ENCODE data around the gene FBXO47. TPM values are rescaled to one million over a fixed set of nuclear protein-coding genes. Genes with fewer than 3 reads are reported as not detected.

Gene FBXO47
- total RNA-seq, 2 donors from 2014 or later, result not detected

- H3K27me3 ChIP-seq (replicated peaks; ENCODE audit: insufficient read depth), result no peaks in the 10 kb centered on the region
- no peaks in the 10 kb centered on the region for H3K9me3 ChIP-seq
- DNase-seq (ENCODE audit: low spot score) (no peak), ATAC-seq (ENCODE audit: insufficient number of reproducible peaks, low FRiP score, low read depth) (no peak)
- H3K4me3 ChIP-seq, result no peak overlapping the region
- no peak for TF ChIP-seq CTCF (IDR thresholded peaks at IDR 0.05)
- peaks cover 30% of the 10 kb centered on the region for H3K36me3 ChIP-seq
- peak overlapping the region; percentile 74 to 83 for H3K27ac ChIP-seq
- H3K4me1 ChIP-seq (ENCODE audit: control insufficient read depth in 1 of 2, low read depth in 2 of 2), result peaks cover 9 to 52% of the 10 kb centered on the region in 2 donors
These were observed 46.6 kb downstream of the FBXO47 start for GRCh38 chr17:38920374-38921291.

- no peak for TF ChIP-seq CTCF (IDR thresholded peaks at IDR 0.05)
- no peak overlapping the region for H3K4me3 ChIP-seq
- H3K27me3 ChIP-seq (replicated peaks; ENCODE audit: insufficient read depth), result no peaks in the 10 kb centered on the region
- H3K27ac ChIP-seq, result peak overlapping the region; percentile 74 to 83
- ATAC-seq (ENCODE audit: insufficient number of reproducible peaks, low FRiP score, low read depth) (no peak), DNase-seq (ENCODE audit: low spot score) (no peak)
- H3K36me3 ChIP-seq, result peaks cover 41% of the 10 kb centered on the region
- H3K4me1 ChIP-seq (ENCODE audit: control insufficient read depth in 1 of 2, low read depth in 2 of 2), result peaks cover 5 to 44% of the 10 kb centered on the region in 2 donors
- no peaks in the 10 kb centered on the region for H3K9me3 ChIP-seq
These were observed 47.7 kb downstream of the FBXO47 start for GRCh38 chr17:38919316-38920078.

- DNase-seq (ENCODE audit: low spot score), result no peak
- Histone ChIP-seq H3K27me3 (replicated peaks; ENCODE audit: insufficient read depth) (no peaks in the 10 kb centered on the region), H3K9me3 (no peaks in the 10 kb centered on the region), H3K36me3 (peaks cover 46% of the 10 kb centered on the region), H3K4me1 (ENCODE audit: control insufficient read depth in 1 of 2, low read depth in 2 of 2) (peaks cover 5 to 44% of the 10 kb centered on the region in 2 donors), H3K4me3 (no peak overlapping the region), H3K27ac (peak overlapping the region; percentile 6 to 83)
- TF ChIP-seq CTCF (IDR thresholded peaks at IDR 0.05), result no peak
- ATAC-seq (ENCODE audit: insufficient number of reproducible peaks, low FRiP score, low read depth), result no peak
These were observed 48.3 kb downstream of the FBXO47 start for GRCh38 chr17:38918916-38919315.

- Histone ChIP-seq H3K4me1 (ENCODE audit: control insufficient read depth in 1 of 2, low read depth in 2 of 2) (peaks cover 5 to 43% of the 10 kb centered on the region in 2 donors), H3K27me3 (replicated peaks; ENCODE audit: insufficient read depth) (no peaks in the 10 kb centered on the region), H3K27ac (peak overlapping the region in 1 of 2 donors; percentile 83), H3K4me3 (no peak overlapping the region), H3K36me3 (peaks cover 47% of the 10 kb centered on the region), H3K9me3 (no peaks in the 10 kb centered on the region)
- TF ChIP-seq CTCF (IDR thresholded peaks at IDR 0.05), result no peak
- ATAC-seq (ENCODE audit: insufficient number of reproducible peaks, low FRiP score, low read depth), result no peak
- no peak for DNase-seq (ENCODE audit: low spot score)
These were observed 48.9 kb downstream of the FBXO47 start for GRCh38 chr17:38918129-38918913.

Measured in thoracic aorta (tissue), 2 donors.